PFSK-1 (cell line): ENCODE data around the gene PPP1CB.

Experiments used
- FOXP2 ChIP-seq: optimal IDR thresholded peaks from 2 replicates; pipeline ENCODE3; 2011; ENCODE audit warnings: borderline replicate concordance, control low read depth, inconsistent platforms; ENCODE audit not compliant: insufficient read depth; ENCODE audit errors: extremely low read length, extremely low read depth
- POLR2AphosphoS5 ChIP-seq: IDR thresholded peaks from 2 replicates; pipeline ENCODE4 v1.6.1; 2012; ENCODE audit warnings: low read depth, mild to moderate bottlenecking, control low read depth, low read length, moderate library complexity
- REST ChIP-seq, 2 experiments: IDR thresholded peaks; 2 replicates each; pipeline versions ENCODE4 v1.6.1 to v1.8.0; 2011 to 2012; ENCODE audit warnings: low read depth in 2 of 2, low read length in 2 of 2, control low read depth in 1 of 2, inconsistent platforms in 1 of 2, mild to moderate bottlenecking in 1 of 2, moderate library complexity in 1 of 2; ENCODE audit not compliant: insufficient read depth in 1 of 2
- SIN3A ChIP-seq: IDR thresholded peaks from 2 replicates; pipeline ENCODE4 v1.6.1; 2012; ENCODE audit warnings: mild to moderate bottlenecking, low read length, moderate library complexity, borderline replicate concordance; ENCODE audit not compliant: insufficient read depth
- TAF1 ChIP-seq: IDR thresholded peaks from 2 replicates; pipeline ENCODE4 v1.6.1; 2012; ENCODE audit warnings: low read length, control low read depth, borderline replicate concordance; ENCODE audit not compliant: insufficient read depth

Gene PPP1CB

GRCh38 chr2:28779001-28779400 is 27.4 kb downstream of the PPP1CB start:
- no peak for TF ChIP-seq POLR2AphosphoS5
- no peak for TF ChIP-seq SIN3A

GRCh38 chr2:28780496-28780895 is 28.9 kb downstream of the PPP1CB start:
- TF ChIP-seq FOXP2 (no peak), POLR2AphosphoS5 (no peak), REST (IDR thresholded peaks at IDR 0.05; ENCODE audit: insufficient read depth in 1 of 2, low read depth in 2 of 2, low read length in 2 of 2) (no peak), SIN3A (no peak), TAF1 (no peak)

- TF ChIP-seq TAF1 (no peak), REST (IDR thresholded peaks at IDR 0.05; ENCODE audit: insufficient read depth in 1 of 2, low read depth in 2 of 2, low read length in 2 of 2) (no peak), POLR2AphosphoS5 (no peak), FOXP2 (no peak), SIN3A (no peak)
These were observed 30.8 kb downstream of the PPP1CB start for GRCh38 chr2:28782423-28782822.

GRCh38 chr2:28796620-28797019 is 45.0 kb downstream of the PPP1CB start:
- TF ChIP-seq TAF1 (no peak), SIN3A (no peak), POLR2AphosphoS5 (no peak), FOXP2 (no peak), REST (IDR thresholded peaks at IDR 0.05; ENCODE audit: insufficient read depth in 1 of 2, low read depth in 2 of 2, low read length in 2 of 2) (no peak)

- TF ChIP-seq FOXP2 (no peak), POLR2AphosphoS5 (no peak), SIN3A (no peak), REST (IDR thresholded peaks at IDR 0.05; ENCODE audit: insufficient read depth in 1 of 2, low read depth in 2 of 2, low read length in 2 of 2) (no peak), TAF1 (no peak)
These were observed 50.1 kb downstream of the PPP1CB start for GRCh38 chr2:28801726-28802125.
